NCI-H146 treated with DMSO at 0.1 percent for 48 hours (cell line): ENCODE results near the gene LRBA.

Source experiments
- DNase-seq: peaks from one replicate; lab custom pipeline; 2025; ENCODE audit not compliant: unreplicated experiment; lab: John Stamatoyannopoulos, UW

The LRBA gene

GRCh38 chr4:150457802-150458201, 557.3 kb downstream of the LRBA start:
- DNase-seq = no peak

GRCh38 chr4:150451883-150452282, 563.2 kb downstream of the LRBA start:
- no peak for DNase-seq

GRCh38 chr4:150447356-150447755, 567.7 kb downstream of the LRBA start:
- no peak for DNase-seq

- DNase-seq = peak; percentile 48
These were observed 575.6 kb downstream of the LRBA start for GRCh38 chr4:150439451-150439933.

- DNase-seq = no peak
These were observed 578.3 kb downstream of the LRBA start for GRCh38 chr4:150436598-150437370.

- no peak for DNase-seq
These were observed 583.9 kb downstream of the LRBA start for GRCh38 chr4:150431221-150431620.

GRCh38 chr4:150425161-150425560, 589.9 kb downstream of the LRBA start:
- no peak for DNase-seq

- no peak for DNase-seq
These were observed 591.6 kb downstream of the LRBA start for GRCh38 chr4:150423503-150423902.

- no peak for DNase-seq
These were observed 592.0 kb downstream of the LRBA start for GRCh38 chr4:150423074-150423473.

- no peak for DNase-seq
These were observed 593.5 kb downstream of the LRBA start for GRCh38 chr4:150421612-150422011.

- DNase-seq = no peak
These were observed 595.1 kb downstream of the LRBA start for GRCh38 chr4:150419939-150420338.

- DNase-seq = no peak
These were observed 596.2 kb downstream of the LRBA start for GRCh38 chr4:150418757-150419410.

GRCh38 chr4:150415213-150415612, 599.9 kb downstream of the LRBA start:
- no peak for DNase-seq

GRCh38 chr4:150411520-150411919, 603.6 kb downstream of the LRBA start:
- DNase-seq = peak; percentile 37

- DNase-seq = peak; percentile 60
These were observed 612.2 kb downstream of the LRBA start for GRCh38 chr4:150402871-150403272.

- DNase-seq = no peak
These were observed 613.9 kb downstream of the LRBA start for GRCh38 chr4:150401083-150401687.

- DNase-seq = no peak
These were observed 619.2 kb downstream of the LRBA start for GRCh38 chr4:150395872-150396271.

- no peak for DNase-seq
These were observed 621.0 kb downstream of the LRBA start for GRCh38 chr4:150394046-150394445.

- no peak for DNase-seq
These were observed 624.0 kb downstream of the LRBA start for GRCh38 chr4:150391052-150391451.

GRCh38 chr4:150390531-150390910, 624.6 kb downstream of the LRBA start:
- no peak for DNase-seq

- DNase-seq = no peak
These were observed 625.1 kb downstream of the LRBA start for GRCh38 chr4:150389896-150390530.

- DNase-seq = no peak
These were observed 627.1 kb downstream of the LRBA start for GRCh38 chr4:150387981-150388380.
